Endothelial cell of umbilical vein (primary cell): ENCODE results near the gene CCNA1.

Source experiments
- CTCF ChIP-seq, 2 donors: IDR thresholded peaks; 1 replicate in 1 of 2; 2 replicates in 1 of 2; pipeline ENCODE4 v1.5.1; 2011; ENCODE audit warnings: low read length in 2 of 2, mild to moderate bottlenecking in 2 of 2, moderate library complexity in 2 of 2, control low read depth in 1 of 2, inconsistent platforms in 1 of 2, low read depth in 1 of 2; ENCODE audit not compliant: insufficient read depth in 1 of 2; ENCODE audit errors: extremely low read depth in 1 of 2
- EZH2 ChIP-seq: IDR thresholded peaks from 2 replicates; pipeline ENCODE4 v1.6.1; 2012; ENCODE audit warnings: borderline replicate concordance, low read depth, mild to moderate bottlenecking, moderate library complexity, low read length, inconsistent platforms; ENCODE audit not compliant: severe bottlenecking
- FOS ChIP-seq: IDR thresholded peaks from 2 replicates; pipeline ENCODE4 v1.6.1; 2011; ENCODE audit warnings: mild to moderate bottlenecking, low read length, moderate library complexity, borderline replicate concordance; ENCODE audit not compliant: insufficient read depth
- MAX ChIP-seq: IDR thresholded peaks from 2 replicates; pipeline ENCODE4 v1.6.1; 2011; ENCODE audit not compliant: insufficient read depth, insufficient read length
- MYC ChIP-seq: IDR thresholded peaks from one replicate; pipeline ENCODE4 v1.6.1; 2011; ENCODE audit warnings: mild to moderate bottlenecking, low read depth, low read length
- POLR2A ChIP-seq: IDR thresholded peaks from 2 replicates; pipeline ENCODE4 v1.6.1; 2012; ENCODE audit warnings: low read depth, mild to moderate bottlenecking, control low read depth, low read length
- POLR2AphosphoS5 ChIP-seq: IDR thresholded peaks from 2 replicates; pipeline ENCODE4 v1.6.1; 2012; ENCODE audit warnings: low read depth, mild to moderate bottlenecking, control low read depth, low read length, moderate library complexity; ENCODE audit not compliant: insufficient read depth

GRCh38 chr13:36428086-36428485 is 4.2 kb upstream of the CCNA1 start:
- TF ChIP-seq CTCF (IDR thresholded peaks at IDR 0.05; ENCODE audit: extremely low read depth in 1 of 2, insufficient read depth in 1 of 2, low read depth in 1 of 2, low read length in 2 of 2) (no peak), POLR2AphosphoS5 (no peak), MAX (no peak), EZH2 (no peak), POLR2A (no peak), MYC (no peak), FOS (no peak)
